ENCODE results near the gene RELL2.

DNA sequence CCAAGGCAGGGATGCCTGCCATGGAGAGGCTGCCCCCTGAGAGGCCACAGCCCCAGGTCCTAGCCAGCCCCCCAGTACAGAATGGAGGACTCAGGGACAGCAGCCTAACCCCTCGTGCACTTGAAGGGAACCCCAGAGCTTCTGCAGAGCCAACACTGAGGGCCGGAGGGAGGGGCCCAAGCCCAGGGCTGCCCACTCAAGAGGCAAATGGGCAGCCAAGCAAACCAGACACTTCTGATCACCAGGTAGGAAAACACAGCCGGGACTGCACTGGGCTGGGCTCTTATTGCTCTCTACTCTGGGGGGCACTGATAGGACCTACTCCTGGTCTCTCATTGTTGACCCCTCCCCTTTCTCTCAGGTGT lies 3.2 kb downstream of the RELL2 start:
- TF ChIP-seq, protein P1, sequence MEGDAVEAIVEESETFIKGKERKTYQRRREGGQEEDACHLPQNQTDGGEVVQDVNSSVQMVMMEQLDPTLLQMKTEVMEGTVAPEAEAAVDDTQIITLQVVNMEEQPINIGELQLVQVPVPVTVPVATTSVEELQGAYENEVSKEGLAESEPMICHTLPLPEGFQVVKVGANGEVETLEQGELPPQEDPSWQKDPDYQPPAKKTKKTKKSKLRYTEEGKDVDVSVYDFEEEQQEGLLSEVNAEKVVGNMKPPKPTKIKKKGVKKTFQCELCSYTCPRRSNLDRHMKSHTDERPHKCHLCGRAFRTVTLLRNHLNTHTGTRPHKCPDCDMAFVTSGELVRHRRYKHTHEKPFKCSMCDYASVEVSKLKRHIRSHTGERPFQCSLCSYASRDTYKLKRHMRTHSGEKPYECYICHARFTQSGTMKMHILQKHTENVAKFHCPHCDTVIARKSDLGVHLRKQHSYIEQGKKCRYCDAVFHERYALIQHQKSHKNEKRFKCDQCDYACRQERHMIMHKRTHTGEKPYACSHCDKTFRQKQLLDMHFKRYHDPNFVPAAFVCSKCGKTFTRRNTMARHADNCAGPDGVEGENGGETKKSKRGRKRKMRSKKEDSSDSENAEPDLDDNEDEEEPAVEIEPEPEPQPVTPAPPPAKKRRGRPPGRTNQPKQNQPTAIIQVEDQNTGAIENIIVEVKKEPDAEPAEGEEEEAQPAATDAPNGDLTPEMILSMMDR (conservative IDR thresholded peaks at IDR 0.05): no peak
- no peak for TF ChIP-seq EZH2 (IDR thresholded peaks at IDR 0.05; ENCODE audit: low read depth)

Data from PC-9 (cell line).